Activated T-cell treated with anti-CD3 and anti-CD28 coated beads for 48 hours (primary cell): ENCODE data around the gene SINHCAF.
"Not testable (repeated sequence)": the region's sequence is repeated elsewhere in the genome, so short reads cannot be mapped to it uniquely, and the experiment has no call there.

ENCODE experiments used
- DNase-seq: peaks from one replicate; pipeline ENCODE4 v3.0.0-alpha.2; 2020; ENCODE audit warnings: low read depth

SINHCAF gene

GRCh38 chr12:31325877-31326631, at the start of gene SINHCAF:
Gene SINHCAF, minus strand, starts transcription at chr12:31326150. Its CDS starts 27,946 bp downstream, at chr12:31298204.
- DNase-seq, result peak; percentile 98

- DNase-seq, result not testable (repeated sequence)
Measured at GRCh38 chr12:31375422-31375821, 49.5 kb upstream of the SINHCAF start.

DNA sequence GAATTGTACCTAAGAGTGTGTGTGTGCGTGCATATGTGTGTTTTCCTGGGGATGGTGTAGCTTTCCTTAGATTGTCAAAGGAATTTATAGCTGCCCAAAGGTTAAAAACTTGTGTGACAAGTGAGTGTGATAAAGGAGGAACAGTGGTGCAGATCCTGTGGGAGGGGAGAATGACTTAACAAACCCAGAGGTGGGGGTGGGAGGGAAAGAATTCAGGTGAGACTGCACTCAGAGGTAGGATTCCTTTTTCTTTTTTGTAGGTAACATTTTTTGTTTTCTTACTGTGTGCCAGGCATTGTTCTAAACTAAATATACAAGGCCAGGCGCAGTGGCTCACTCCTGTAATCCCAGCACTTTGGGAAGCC, 45.3 kb upstream of the SINHCAF start:
- no peak for DNase-seq

DNA sequence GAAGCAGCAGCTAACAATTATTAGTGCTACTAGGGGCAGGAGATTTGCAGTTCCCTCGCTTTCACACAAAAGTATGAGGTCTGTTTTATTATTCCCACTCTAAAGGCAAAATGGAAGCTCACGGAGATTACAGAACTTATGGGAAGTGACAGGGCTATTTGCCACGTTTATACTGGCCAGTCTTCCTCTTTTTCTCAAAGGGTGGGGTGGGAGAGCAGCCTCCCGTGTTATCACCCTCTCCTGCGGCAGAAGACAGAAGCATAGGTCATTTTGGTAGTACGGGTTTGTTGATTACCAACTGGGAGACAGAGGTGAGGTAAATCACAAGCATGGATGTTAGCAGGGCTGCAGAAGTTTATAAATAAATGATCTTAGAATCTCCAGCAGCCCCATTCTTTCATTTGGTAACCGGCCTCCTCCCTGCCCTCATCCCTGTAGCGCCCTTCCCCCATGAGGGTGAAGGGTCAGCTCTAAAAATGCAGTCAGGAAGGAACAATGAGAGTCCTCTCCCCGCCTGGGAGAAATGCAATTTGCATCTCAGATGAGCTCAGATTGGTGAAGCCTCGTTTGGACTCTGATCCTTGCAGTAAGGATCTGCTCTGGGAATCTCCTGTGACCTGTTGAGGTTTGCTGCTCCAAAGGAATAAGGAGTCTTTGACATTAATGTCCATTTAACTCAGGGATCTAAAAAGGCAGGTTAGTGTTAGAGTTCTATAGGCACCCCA, 44.7 kb upstream of the SINHCAF start:
- DNase-seq, result no peak

- no peak for DNase-seq
Measured at GRCh38 chr12:31369712-31370521, 44.0 kb upstream of the SINHCAF start.

DNA sequence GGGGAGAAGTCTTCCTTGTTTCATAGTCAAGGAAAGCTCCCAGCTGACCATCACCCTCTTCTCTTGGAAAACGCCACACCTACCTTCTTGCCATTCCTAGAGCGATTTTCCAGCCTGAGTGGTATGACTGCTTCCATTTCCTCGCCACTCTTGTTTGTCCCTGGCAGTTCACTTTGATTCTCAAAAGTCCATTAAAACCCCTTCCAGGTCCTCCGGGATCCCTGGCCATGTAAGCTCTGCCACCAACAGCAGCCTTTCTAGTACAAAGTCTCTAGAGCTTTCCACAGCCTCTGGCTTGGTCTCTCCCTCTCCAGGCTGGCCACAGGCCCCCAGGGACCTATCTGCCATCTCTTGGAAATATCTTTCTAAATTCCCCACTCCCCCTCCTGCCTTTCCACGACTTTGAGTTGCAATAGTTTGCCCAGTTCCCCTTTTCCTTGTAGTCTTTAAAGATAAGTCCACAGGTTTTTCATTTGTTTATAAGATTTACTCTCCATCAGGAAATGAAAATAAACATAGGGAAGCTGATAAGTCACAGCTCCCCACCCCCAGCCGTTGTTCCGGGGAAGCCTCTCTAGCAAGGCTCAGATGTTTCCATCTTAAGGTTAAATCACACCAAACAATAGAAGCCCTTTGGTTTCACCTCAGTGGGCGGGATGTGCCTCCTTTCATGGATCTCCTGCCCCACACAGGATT, 42.9 kb upstream of the SINHCAF start:
- DNase-seq, result no peak

DNA sequence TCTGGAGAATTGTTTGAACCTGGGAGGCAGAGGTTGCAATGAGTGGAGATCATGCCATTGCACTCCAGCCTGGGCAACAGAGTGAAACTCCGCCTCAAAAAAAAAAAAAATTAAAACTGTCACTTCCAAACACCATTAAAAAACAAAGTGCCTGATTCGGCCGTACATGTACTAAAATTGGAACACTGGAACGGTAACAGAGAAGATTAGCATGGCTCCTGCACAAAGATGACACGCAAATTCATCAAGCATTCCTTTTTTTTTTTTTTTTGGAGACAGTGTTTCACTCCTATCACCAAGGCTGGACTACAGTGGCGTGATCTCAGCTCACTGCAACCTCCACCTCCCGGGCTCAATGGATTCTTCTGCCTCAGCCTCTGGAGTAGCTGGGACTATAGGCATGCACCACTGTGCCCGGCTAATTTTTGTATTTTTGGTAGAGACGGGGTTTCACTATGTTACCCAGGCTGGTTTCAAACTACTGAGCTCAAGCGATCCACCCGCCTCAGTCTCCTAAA, 40.2 kb upstream of the SINHCAF start:
- DNase-seq, result no peak

DNA sequence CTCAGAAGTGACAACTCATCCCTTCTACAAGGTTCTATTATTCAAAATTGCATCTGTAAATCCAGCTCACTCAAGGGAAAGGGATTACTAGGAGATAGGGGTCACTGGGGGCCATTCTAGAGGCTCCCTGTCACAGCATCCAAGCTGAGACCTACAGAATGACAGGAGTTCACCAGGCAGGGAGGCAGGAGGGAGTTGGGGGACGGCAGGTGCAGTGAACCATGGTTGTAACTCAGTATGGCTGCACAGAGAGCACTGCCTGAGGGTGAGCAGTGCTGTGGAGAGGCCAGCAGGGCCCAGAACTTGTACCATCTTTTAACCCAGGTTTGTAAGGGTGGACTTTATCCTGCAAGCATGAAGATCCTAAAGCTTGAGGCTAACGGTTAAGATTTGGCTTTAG, 37.9 kb upstream of the SINHCAF start:
- no peak for DNase-seq

GRCh38 chr12:31363416-31363809, 37.5 kb upstream of the SINHCAF start:
- DNase-seq, result no peak

DNA sequence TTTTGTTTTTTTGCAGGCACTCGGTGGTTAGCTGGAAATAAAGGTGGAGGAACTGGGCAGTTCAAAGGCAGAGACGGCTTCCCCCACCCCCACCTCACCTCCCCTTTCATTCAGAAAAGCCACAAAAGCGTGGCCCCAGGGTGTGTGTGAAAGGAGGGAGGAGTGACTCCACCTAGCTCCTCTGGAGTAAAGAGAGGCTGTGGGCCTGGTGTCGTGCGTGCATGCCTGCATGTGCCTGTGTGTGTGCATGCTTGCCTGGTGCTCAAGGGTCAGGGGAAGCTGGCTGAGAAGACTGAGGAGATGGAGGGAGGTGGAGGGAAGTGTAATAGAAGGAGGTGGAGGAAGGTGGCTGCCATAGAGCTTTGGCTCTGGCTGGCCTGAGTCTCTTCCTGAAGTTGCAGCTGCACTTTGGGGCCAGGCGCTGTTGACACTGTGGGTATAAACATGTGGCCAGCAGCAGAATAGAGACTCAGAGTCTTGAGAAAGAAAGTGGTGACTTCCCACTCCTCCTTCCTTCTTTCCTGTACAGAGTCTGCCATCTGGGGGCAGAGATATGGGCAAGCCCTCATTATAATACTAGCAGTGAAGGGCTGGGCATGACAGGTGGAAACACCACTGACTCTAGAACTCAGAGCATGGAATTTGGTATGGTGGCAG, 36.9 kb upstream of the SINHCAF start:
- peak; percentile 18 for DNase-seq

GRCh38 chr12:31362115-31362758, 36.3 kb upstream of the SINHCAF start:
- DNase-seq, result peak; percentile 8

DNA sequence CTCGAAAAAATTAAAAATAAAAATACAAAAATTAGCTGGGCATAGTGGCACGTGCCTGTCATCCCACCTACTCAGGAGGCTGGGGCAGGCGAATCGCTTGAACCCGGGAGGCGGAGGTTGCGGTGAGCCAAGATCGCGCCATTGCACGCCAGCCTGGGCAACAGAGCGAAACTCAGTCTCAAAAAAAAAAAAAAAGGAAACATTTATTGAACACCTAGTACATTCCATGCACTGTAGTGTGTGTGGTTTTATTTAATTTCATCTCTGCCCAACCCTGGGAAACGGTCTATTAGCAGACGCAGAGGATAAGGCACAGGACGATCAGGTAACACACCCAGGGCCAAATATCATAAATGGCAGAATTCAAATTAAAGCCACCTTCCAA, 35.8 kb upstream of the SINHCAF start:
- no peak for DNase-seq

- no peak for DNase-seq
Measured at GRCh38 chr12:31355747-31356107, 29.8 kb upstream of the SINHCAF start.

DNA sequence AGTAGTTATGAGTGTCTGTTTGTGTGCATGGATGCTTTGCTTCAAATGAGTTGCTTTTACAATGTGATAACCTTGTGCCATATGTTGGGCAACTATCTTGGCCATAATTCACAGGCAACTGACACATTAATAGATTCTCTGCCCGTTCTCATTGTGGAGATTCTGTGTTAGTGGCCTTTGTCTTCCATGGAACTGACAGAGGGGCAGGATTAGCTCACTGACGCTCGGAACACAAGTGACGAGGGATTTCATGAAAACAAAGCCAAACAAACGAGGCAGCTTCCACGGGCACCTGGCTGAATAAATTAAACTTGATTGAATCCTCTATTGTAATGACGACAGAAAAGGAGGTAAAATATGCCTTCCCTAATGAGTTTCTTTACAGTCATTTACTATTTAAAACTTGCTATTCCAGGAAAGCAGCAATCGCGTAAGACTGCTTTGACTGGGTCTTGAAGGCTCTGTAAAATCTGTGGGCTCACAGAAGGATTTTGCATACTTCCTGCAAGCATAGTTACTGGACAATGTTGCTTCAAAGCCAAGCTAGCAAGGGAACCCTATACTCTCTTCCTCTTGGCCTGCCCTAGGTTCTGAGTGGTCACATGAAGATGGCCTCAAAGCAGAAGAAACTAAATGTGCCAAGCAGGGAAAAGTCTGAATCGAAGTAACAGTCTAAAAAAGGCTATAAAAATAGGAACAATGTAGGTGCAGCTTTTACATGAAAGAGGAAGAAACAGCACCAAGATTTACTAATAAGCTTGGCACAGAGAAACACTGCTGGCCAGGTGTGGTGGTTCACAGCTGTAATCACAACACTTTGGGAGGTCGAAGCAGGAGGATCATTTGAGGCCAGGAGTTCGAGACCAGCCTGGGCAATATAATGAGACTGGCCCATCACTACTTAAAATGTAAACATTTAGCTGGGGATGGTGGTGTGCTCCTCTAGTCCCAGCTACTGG, 28.1 kb upstream of the SINHCAF start:
- DNase-seq, result no peak

DNA sequence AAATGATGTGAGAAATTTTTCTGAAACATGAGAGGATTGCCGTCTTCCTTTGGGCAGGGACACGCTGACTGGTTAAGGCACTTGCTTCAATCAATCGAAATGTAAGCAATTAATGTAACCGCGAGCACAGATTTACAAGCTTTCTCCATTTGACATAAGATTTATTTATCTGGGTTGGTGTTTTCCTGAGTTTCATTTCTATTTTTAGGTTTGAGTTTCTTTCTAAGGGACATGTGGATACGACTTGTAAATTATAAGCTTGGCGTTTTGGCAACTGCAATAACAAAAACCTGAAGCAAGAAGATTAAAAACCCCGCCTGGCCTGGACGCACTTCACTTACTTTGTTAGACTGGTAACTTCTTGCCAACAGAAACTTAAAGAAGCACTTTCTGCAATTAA, 20.3 kb upstream of the SINHCAF start:
- no peak for DNase-seq

DNA sequence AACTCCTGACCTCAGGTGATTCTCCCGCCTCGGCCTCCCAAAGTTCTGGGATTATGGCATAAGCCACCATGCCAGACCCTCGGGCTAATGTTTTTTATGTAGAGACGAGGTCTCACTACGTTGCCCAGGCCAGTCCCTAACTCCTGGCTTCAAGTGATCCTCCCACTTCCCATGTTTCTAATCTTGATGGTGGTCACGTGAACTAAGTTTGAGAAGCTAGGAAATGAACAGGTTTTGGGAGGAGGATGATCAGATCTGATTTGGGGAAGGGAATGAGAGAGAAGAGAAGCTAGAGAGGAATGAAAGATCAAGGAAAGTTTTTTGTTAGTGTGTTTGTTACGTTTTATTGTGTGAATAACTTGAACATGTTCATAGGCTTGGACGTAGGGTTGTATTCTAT, 17.2 kb upstream of the SINHCAF start:
- no peak for DNase-seq

GRCh38 chr12:31342286-31342685, 16.3 kb upstream of the SINHCAF start:
- DNase-seq, result no peak

DNA sequence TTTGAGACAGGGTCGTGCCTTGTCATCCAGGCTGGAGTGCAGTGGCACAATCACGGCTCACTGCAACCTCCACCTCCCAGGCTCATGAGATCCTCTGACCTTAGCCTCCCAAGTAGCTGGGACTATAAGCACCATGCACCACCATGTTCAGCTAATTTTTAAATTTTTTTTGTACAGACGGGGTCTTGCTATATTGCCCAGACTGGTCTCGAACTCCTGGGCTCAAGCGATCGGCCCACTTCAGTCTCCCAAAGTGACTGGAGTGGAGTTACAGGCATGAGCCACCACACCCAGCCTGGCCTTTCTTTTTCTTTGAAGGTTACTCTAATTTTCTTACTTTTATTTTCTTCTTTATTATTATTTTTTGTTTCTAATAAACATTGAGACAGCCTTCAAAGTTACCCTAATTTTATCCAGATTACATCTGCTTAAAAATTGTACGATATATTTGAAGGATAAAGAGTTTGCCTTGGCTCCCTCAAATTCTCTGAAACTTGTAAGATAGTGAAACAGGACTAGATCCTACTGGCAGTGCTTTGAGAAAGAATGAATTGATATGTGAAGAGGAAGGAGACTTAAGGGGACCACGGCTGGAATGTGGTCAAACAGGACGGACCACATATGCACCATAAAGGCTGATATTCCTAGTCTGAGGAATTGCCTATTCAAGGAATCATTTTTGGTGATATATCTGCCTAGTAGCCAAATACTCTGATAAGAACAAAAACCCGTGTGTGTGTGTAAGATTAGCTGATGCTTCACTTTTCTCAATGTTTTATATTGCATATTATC, 14.1 kb upstream of the SINHCAF start:
- no peak for DNase-seq

DNA sequence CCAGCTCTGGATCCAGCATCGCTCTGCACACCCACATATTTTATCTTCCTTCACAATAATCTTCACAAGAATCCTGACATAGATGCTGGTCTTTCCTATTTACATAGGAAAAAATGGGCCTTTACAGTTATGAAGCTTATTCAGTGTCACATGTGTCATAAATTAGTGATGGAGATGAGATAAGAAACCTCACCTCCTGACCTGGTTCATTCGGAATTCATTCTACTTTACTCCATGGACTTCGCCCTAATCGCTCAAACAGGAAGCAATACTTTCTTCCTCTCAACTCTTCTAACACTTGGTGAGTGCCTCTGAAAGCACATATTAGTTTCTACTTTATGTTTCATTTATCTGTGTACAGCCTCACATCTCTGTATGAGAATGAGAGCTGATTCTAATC, 12.0 kb upstream of the SINHCAF start:
- DNase-seq, result no peak
